Gastroesophageal sphincter (tissue), 4 donors: ENCODE results near the gene ARL2. TPM values are rescaled to one million over a fixed set of nuclear protein-coding genes. Genes with fewer than 3 reads are reported as not detected.

Source experiments
- ATAC-seq: fragments of 150-250 bp; one replicate; pipeline ENCODE4 v1.9.1; 2016; ENCODE audit warnings: mild to moderate bottlenecking, moderate library complexity
- H3K27ac ChIP-seq, 4 donors: fragments of 200-600 bp; sonication (generic) in 3 of 4; 1 replicate in 3 of 4; 2 replicates in 1 of 4; pipeline ENCODE4 v1.5.1; 2016 to 2019
- H3K27me3 ChIP-seq: fragments of 200-600 bp; sonication (generic); one replicate; pipeline ENCODE4 v1.5.1; 2019
- H3K36me3 ChIP-seq, 2 donors: fragments of 200-600 bp; sonication (generic); one replicate each; pipeline ENCODE4 v1.5.1; 2019; ENCODE audit warnings: control low read depth in 1 of 2
- H3K4me1 ChIP-seq, 3 donors: fragments of 200-600 bp; sonication (generic); 1 replicate in 2 of 3; 2 replicates in 1 of 3; pipeline ENCODE4 v1.5.1; 2016 to 2019; ENCODE audit warnings: control low read depth in 2 of 3
- H3K4me3 ChIP-seq, 2 donors: fragments of 200-600 bp; sonication (generic); one replicate each; pipeline ENCODE4 v1.5.1; 2019; ENCODE audit warnings: mild to moderate bottlenecking in 1 of 2, moderate library complexity in 1 of 2
- H3K9me3 ChIP-seq, 3 donors: fragments of 200-600 bp; sonication (generic); one replicate each; pipeline ENCODE4 v1.5.1; 2017 to 2019; ENCODE audit warnings: control low read depth in 2 of 3
- EP300 ChIP-seq: sonication (generic); formaldehyde crosslinking; IDR thresholded peaks from one replicate; pipeline ENCODE4 v1.6.1; 2017; ENCODE audit warnings: antibody characterized with exemption, mild to moderate bottlenecking
- POLR2A ChIP-seq, 2 donors: fragments of 450-650 bp; IDR thresholded peaks; one replicate each; pipeline ENCODE4 v1.6.1; 2017; ENCODE audit warnings: antibody characterized with exemption in 2 of 2, mild to moderate bottlenecking in 2 of 2, moderate library complexity in 1 of 2
- POLR2AphosphoS5 ChIP-seq: sonication (generic); formaldehyde crosslinking; IDR thresholded peaks from one replicate; pipeline ENCODE4 v1.6.1; 2017; ENCODE audit warnings: antibody characterized with exemption
- WGBS, 2 donors: methylation state at CpG; one replicate each; pipeline ENCODE4 v1.1.5; 2018; ENCODE audit warnings: low coverage in 1 of 2; 5-methylcytosine and 5-hydroxymethylcytosine counted together
- total RNA-seq, 4 donors: library from RNA; depleted of rRNA; stranded (reverse); fragments of >200 nt; gene quantifications; one replicate each; pipeline ENCODE4 v1.1.0, GENCODE V29; 2016
- TF ChIP-seq, protein P1 (sequence below), 4 experiments: fragments of 200-600 bp in 2 of 4; fragments of 450-650 bp in 2 of 4; sonication (generic) in 1 of 4; IDR thresholded peaks; one replicate each; pipeline ENCODE4 v1.5.1; 2017 to 2019; ENCODE audit warnings: antibody characterized with exemption in 4 of 4, mild to moderate bottlenecking in 2 of 4, moderate library complexity in 2 of 4

ARL2 gene
- total RNA-seq, 4 donors from 2014 or later, result 158 to 220 (median 179) TPM

DNA sequence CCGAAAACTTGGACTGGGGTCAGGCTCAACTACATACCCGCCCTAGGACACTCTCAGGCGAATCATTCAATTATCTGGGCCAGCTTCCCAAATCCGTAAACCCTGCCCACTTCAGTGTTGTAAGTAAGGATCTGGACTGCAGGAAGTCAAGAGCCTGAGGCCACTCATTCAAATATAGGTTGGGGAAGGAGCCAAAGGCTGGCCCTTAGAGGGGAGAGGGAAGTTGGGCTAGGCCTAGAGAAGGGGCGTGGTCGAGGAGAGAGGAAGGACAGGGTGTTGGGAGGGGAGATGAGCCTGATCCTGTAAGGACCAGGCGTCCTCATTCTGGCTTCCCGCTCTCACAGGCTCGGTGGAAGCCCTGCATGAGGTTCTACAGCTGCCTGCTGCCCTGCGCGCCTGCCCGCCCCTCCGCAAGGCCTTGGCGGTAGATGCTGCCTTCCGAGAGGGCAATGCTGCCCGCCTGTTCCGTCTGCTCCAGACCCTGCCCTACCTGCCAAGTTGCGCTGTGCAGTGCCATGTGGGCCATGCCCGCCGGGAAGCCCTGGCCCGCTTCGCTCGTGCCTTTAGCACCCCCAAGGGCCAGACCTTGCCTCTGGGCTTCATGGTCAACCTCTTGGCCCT, 30.0 kb downstream of the ARL2 start:
- H3K9me3 ChIP-seq, result no peaks in the 10 kb centered on the region
- 100% methylated on average over 2 of the region's 23 CpGs; no CpG with 5 or more reads in 1 of the 2 donors for WGBS, 2 donors
- no peaks in the 10 kb centered on the region for H3K27me3 ChIP-seq
- ATAC-seq, result no peak
- TF ChIP-seq, protein P1, sequence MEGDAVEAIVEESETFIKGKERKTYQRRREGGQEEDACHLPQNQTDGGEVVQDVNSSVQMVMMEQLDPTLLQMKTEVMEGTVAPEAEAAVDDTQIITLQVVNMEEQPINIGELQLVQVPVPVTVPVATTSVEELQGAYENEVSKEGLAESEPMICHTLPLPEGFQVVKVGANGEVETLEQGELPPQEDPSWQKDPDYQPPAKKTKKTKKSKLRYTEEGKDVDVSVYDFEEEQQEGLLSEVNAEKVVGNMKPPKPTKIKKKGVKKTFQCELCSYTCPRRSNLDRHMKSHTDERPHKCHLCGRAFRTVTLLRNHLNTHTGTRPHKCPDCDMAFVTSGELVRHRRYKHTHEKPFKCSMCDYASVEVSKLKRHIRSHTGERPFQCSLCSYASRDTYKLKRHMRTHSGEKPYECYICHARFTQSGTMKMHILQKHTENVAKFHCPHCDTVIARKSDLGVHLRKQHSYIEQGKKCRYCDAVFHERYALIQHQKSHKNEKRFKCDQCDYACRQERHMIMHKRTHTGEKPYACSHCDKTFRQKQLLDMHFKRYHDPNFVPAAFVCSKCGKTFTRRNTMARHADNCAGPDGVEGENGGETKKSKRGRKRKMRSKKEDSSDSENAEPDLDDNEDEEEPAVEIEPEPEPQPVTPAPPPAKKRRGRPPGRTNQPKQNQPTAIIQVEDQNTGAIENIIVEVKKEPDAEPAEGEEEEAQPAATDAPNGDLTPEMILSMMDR (IDR thresholded peaks at IDR 0.05), result no peak
- no peak for TF ChIP-seq POLR2A (IDR thresholded peaks at IDR 0.05)
- no peak for TF ChIP-seq EP300
- no peak for TF ChIP-seq POLR2AphosphoS5
- H3K27ac ChIP-seq, result no peak overlapping the region
- peaks cover 0 to 69% (median 18%) of the 10 kb centered on the region in 3 donors for H3K4me1 ChIP-seq
- no peak overlapping the region for H3K4me3 ChIP-seq
- H3K36me3 ChIP-seq, result peaks cover 0 to 37% of the 10 kb centered on the region in 2 donors

DNA sequence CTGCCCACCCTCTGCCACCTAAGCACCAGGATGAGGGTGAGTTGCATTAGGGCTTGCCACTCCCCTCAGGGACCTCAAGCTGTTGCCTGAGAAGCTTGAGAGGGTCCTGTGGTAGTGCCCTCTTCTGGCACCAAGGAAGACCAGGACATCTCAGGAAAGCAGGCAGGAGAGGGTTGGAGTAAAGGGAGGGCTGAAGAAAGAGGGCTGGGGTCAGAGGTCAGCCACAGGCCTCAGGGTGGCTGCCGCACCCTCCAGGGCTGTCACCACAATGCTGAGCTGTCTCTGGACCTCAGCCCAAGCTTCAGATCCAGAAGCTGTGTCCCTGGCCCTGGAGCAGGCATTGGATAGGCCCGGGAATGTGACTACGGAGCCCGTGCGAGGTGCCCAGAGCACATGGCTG, 31.1 kb downstream of the ARL2 start:
- Histone ChIP-seq H3K36me3 (peaks cover 0 to 26% of the 10 kb centered on the region in 2 donors), H3K4me3 (no peak overlapping the region), H3K9me3 (no peaks in the 10 kb centered on the region), H3K27me3 (no peaks in the 10 kb centered on the region), H3K4me1 (peaks cover 0 to 68% (median 18%) of the 10 kb centered on the region in 3 donors), H3K27ac (no peak overlapping the region)
- TF ChIP-seq POLR2A (IDR thresholded peaks at IDR 0.05) (no peak), EP300 (no peak)
- TF ChIP-seq, protein P1 (IDR thresholded peaks at IDR 0.05), result no peak
- 85% methylated on average over 4 of the region's 5 CpGs; no CpG with 5 or more reads in 1 of the 2 donors for WGBS, 2 donors
- no peak for ATAC-seq

DNA sequence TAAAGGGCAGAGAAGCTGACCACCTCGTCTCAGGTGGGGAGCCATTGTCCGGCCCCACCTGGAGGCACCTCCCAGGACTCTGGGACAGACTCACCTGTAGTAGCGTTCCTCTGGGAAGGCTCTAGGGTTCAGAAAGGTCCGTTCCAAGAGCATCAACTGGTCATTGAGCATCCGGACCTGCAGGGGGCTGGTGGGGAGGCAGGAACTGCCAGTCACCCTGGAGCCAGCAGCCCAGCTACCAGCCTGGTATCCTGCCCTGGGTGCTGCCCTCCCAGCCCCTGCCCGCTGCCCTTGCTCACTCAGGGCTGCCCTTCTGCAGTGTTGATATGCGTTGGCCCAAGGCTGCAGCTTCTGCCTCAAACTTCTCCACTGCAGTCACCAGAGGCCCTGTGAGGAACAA, 31.8 kb downstream of the ARL2 start:
- TF ChIP-seq, protein P1 (IDR thresholded peaks at IDR 0.05), result no peak
- TF ChIP-seq POLR2AphosphoS5 (no peak), EP300 (no peak), POLR2A (IDR thresholded peaks at IDR 0.05) (no peak)
- peaks cover 0 to 26% of the 10 kb centered on the region in 2 donors for H3K36me3 ChIP-seq
- H3K27ac ChIP-seq, result no peak overlapping the region
- WGBS, 2 donors, result no CpG with 5 or more reads among the region's 7 CpGs
- no peaks in the 10 kb centered on the region for H3K9me3 ChIP-seq
- peaks cover 0 to 62% (median 13%) of the 10 kb centered on the region in 3 donors for H3K4me1 ChIP-seq
- ATAC-seq, result no peak
- no peak overlapping the region for H3K4me3 ChIP-seq
- no peaks in the 10 kb centered on the region for H3K27me3 ChIP-seq

DNA sequence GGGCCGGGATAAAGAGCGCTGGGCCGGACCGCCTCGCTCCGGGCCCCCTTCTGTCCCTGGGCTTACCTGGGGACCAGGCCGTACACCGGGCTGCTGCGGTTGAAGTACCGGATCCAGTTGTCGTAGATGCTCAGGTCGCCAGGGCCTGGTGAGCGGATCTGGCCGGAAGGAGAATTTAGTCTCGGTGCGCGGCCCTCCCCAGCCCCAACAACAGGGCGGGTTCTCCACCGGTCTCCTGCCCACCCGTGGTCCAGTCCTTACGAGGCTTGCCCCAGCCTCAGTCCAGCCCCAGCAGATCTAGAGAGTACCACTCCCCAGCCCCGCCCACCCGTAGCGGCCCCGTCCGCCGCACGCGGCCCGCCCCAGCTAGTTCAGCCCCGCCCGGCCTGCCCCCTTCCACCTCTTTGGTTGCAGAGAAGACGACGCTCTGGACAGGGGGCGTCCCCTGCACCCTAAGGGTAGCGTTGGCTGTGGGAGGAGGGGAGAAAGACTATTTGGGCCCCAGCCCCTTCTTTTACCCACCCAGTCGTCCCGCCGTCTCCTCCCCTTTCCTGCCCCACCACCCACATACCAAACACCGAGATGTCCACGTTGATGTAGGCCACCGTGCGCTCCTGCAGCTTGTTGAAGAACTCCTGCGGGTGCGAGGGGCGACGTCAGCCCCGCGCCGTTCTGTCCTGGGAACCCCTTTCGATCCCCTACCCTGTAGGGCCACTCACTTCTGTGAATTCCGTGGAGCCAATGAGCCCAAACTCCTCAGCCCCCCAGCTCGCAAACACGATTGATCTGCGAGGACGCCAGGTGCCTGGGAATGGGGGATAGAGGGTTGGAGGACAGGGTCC, 33.8 kb downstream of the ARL2 start:
- WGBS, 2 donors, result 2% methylated on average over 9 to 13 of the region's 56 CpGs
- peak; percentile 57 for ATAC-seq
- TF ChIP-seq, protein P1 (IDR thresholded peaks at IDR 0.05), result no peak
- no peak for TF ChIP-seq POLR2AphosphoS5
- TF ChIP-seq POLR2A (IDR thresholded peaks at IDR 0.05), result no peak
- no peak for TF ChIP-seq EP300

More for the DNA sequence above, 33.8 kb downstream of the ARL2 start:
- Histone ChIP-seq H3K9me3 (no peaks in the 10 kb centered on the region), H3K4me1 (peaks cover 0 to 48% (median 6%) of the 10 kb centered on the region in 3 donors), H3K27me3 (peaks cover 4% of the 10 kb centered on the region), H3K4me3 (peak overlapping the region; percentile 39 to 62), H3K27ac (peak overlapping the region in 3 of 4 donors; percentile 71 to 79 (median 74)), H3K36me3 (peaks cover 0 to 26% of the 10 kb centered on the region in 2 donors)
